ENCODE results near the gene SEZ6L.

The SEZ6L gene

DNA sequence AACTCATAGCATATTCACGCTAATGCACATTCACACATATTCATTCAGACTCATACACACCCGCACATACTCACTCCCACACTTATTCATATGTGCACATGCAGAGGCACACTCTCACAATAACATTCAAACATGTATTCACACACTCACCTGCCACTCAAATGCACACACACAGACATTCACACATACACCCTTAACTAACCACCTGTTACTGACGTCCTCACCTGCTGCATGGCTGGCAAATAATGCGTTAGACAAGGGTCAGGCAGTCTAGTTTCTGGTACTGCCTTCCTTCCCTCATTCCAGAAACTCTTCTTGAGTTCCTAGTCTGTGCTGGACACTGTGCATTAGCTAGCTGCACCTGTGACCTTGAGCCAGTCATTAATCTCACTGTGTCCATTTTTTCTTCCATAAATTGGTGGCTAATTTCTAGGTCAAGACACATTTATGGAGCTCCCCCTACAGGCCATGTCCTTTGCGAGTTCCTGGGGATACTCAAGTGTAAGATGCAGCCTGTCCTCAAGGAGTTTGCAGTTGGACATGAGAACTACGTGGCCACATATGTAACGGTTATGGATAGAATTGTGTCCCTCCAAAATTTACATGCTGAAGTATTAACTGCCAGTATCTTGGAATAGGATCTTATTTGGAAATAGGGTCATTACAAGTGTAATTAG is 34.5 kb upstream of the SEZ6L start:
- in situ Hi-C loops (cut with MboI; ENCODE audit: low sequenced_read_pairs, unreplicated experiment), result no loop called here
- TF ChIP-seq, protein P1, sequence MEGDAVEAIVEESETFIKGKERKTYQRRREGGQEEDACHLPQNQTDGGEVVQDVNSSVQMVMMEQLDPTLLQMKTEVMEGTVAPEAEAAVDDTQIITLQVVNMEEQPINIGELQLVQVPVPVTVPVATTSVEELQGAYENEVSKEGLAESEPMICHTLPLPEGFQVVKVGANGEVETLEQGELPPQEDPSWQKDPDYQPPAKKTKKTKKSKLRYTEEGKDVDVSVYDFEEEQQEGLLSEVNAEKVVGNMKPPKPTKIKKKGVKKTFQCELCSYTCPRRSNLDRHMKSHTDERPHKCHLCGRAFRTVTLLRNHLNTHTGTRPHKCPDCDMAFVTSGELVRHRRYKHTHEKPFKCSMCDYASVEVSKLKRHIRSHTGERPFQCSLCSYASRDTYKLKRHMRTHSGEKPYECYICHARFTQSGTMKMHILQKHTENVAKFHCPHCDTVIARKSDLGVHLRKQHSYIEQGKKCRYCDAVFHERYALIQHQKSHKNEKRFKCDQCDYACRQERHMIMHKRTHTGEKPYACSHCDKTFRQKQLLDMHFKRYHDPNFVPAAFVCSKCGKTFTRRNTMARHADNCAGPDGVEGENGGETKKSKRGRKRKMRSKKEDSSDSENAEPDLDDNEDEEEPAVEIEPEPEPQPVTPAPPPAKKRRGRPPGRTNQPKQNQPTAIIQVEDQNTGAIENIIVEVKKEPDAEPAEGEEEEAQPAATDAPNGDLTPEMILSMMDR (IDR thresholded peaks at IDR 0.05; ENCODE audit: borderline replicate concordance, control extremely low read depth, extremely low read depth, insufficient read depth, missing control alignments), result peak; percentile 13
- no peak for DNase-seq (ENCODE audit: low spot score)

DNA sequence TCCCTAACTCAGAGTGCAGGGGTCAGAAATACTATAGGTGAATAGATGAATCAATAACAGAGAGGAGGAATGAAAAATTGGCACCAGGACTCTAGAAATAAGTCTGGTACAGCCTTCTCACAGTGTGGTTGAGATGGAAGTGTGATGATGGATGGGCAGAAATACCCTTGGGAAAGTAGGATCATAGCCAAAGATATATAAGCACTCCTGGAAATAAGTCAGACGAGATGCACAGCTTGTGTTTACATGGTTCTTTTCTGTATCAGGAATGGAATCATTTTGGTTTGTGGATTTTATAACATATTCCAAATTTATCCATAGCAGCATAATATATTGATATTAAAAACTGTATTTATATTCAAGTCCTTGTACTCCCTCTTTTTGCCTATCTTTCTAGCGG is 33.5 kb upstream of the SEZ6L start:
- DNase-seq (ENCODE audit: low spot score), result no peak
- in situ Hi-C loops (cut with MboI; ENCODE audit: low sequenced_read_pairs, unreplicated experiment), result no loop called here
- TF ChIP-seq, protein P1 (IDR thresholded peaks at IDR 0.05; ENCODE audit: borderline replicate concordance, control extremely low read depth, extremely low read depth, insufficient read depth, missing control alignments), result no peak

- in situ Hi-C loops (cut with MboI; ENCODE audit: low sequenced_read_pairs, unreplicated experiment), result no loop called here
- TF ChIP-seq, protein P1 (IDR thresholded peaks at IDR 0.05; ENCODE audit: borderline replicate concordance, control extremely low read depth, extremely low read depth, insufficient read depth, missing control alignments), result no peak
- DNase-seq (ENCODE audit: low spot score), result no peak
Observed at GRCh38 chr22:26139310-26139709, 30.0 kb upstream of the SEZ6L start.

GRCh38 chr22:26141831-26142230 is 27.4 kb upstream of the SEZ6L start:
- TF ChIP-seq, protein P1 (IDR thresholded peaks at IDR 0.05; ENCODE audit: borderline replicate concordance, control extremely low read depth, extremely low read depth, insufficient read depth, missing control alignments), result no peak
- no peak for DNase-seq (ENCODE audit: low spot score)
- in situ Hi-C loops (cut with MboI; ENCODE audit: low sequenced_read_pairs, unreplicated experiment), result no loop called here

DNA sequence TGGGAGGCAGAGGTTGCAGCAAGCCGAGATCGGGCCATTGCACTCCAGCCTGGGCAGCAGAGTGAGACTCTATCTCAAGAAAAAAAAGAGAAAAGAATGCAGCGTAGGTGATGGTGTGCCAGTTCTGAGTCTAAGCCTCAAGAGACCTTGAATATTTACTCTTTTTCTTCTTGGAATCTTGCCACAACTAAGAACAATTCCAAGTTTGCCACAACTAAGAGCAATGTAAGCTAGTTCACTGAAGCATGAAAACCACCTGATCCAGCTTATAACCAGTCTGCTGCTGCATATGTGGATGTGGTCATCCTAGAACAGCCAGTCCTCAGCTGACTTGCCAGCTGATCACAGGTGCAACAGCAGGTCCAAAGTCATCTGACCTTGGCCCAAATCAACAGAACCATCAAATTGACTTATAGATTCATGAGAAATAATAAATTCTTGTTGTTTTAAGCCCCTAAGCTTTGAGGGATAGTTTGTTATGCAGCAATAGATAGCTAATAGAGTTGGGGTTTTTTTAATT is 25.4 kb upstream of the SEZ6L start:
- TF ChIP-seq, protein P1 (IDR thresholded peaks at IDR 0.05; ENCODE audit: borderline replicate concordance, control extremely low read depth, extremely low read depth, insufficient read depth, missing control alignments), result no peak
- DNase-seq (ENCODE audit: low spot score), result no peak
- in situ Hi-C loops (cut with MboI; ENCODE audit: low sequenced_read_pairs, unreplicated experiment), result no loop called here

GRCh38 chr22:26159886-26160285 is 9.4 kb upstream of the SEZ6L start:
- in situ Hi-C loops (cut with MboI; ENCODE audit: low sequenced_read_pairs, unreplicated experiment), result no loop called here
- TF ChIP-seq, protein P1 (IDR thresholded peaks at IDR 0.05; ENCODE audit: borderline replicate concordance, control extremely low read depth, extremely low read depth, insufficient read depth, missing control alignments), result no peak
- no peak for DNase-seq (ENCODE audit: low spot score)

Data from GM13976 (cell line).